HG02678 (cell line): ENCODE results near the gene OSBPL6.
"Not testable (repeated sequence)": the region's sequence is repeated elsewhere in the genome, so short reads cannot be mapped to it uniquely, and the experiment has no call there.

ENCODE experiments used
- ATAC-seq: cut with Tn5 transposase; IDR thresholded peaks from one replicate; pipeline ENCODE4 v1.9.1; 2021; ENCODE audit warnings: mild to moderate bottlenecking, moderate library complexity; ENCODE audit not compliant: unreplicated experiment

Gene OSBPL6

DNA sequence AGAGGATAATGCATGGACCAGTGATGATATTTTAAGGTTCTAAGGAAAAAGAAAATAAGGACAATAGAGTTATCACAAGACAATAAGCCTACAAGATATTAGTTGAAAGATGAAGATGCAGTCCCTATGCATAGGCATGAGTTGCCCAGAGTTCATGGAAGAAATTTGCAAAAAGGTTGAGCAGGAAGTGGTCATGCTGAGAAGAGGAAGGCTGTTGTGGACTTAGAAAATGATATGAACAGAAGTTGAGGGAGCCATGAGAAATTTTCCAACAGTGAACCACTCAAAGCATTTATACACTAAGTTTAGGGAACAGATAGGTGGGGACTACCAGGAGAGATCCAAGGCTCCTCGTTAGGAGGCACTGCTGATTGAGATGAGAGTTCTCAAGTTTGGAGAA is 3.5 kb downstream of the OSBPL6 start:
- ATAC-seq: no peak

DNA sequence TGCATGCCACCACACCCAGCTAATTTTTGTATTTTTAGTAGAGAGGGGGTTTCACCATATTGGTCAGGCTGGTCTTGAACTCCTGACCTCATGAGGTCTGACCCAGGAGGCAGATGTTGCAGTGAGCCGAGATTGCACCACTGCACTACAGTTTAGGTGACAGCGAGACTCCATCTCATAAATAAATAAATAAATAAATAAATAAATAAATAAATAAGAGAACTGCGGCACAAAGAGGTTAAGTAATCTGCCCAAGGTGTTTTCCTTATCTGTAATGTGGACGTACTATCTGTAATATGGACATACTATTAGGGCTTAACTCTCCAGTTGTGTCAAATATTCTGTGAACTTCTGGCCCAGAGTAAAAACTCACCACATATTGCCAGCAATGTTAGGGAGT is 4.1 kb downstream of the OSBPL6 start:
- ATAC-seq: not testable (repeated sequence)

DNA sequence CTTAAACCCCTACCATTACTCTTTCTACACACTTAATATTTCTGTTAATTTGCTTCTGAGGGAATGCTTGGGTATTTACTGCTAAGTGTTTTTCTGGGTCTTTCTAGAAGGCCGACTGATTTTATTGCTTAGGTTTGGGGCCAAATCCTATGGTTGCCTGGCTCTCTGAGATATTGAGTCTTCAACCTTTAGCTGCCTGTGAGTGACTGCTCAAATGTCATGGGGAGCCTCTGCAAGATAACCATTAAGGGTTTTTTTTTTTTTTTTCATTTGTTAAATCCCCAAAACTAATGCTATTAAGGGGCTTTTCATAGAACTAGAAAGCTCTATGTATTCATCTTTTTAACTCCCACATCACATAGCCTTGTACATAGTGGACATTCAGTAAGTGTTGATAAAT is 5.0 kb downstream of the OSBPL6 start:
- no peak for ATAC-seq

DNA sequence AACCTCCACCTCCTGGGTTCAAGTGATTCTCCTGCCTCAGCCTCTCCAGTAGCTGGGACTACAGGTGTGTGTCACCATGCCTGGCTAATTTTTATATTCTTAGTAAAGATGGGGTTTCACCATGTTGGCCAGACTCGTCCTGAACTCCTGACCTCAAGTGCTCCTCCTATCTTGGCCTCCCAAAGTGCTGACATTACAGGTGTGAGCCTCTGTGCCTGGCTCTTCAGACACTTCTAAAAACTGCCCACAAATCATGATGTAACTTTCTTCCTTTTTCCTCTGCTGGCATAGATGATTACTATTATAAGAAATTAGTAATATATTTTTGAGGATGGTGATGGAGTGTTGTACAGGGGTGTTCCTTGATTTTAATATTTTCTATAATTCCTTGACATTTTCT is 6.0 kb downstream of the OSBPL6 start:
- ATAC-seq: no peak

DNA sequence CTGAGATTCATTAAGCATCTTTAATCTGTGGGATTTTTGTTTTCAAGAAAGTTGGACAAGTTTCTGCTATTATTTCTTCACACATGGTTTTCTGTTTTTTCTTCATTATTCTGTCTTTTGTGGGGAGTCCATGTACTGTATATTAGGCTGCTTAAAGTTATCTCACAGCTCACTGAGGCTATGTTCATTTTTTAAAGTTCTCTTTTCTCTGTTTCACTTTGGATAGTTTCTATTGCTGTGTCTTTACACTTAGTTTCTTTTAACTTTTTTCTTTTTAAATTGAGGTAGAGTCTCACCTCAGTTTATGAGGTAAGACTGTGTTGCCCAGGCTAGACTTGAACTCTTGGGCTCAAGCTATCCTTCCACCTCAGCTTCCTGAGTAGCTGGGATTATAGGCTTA is 8.6 kb downstream of the OSBPL6 start:
- ATAC-seq: no peak

DNA sequence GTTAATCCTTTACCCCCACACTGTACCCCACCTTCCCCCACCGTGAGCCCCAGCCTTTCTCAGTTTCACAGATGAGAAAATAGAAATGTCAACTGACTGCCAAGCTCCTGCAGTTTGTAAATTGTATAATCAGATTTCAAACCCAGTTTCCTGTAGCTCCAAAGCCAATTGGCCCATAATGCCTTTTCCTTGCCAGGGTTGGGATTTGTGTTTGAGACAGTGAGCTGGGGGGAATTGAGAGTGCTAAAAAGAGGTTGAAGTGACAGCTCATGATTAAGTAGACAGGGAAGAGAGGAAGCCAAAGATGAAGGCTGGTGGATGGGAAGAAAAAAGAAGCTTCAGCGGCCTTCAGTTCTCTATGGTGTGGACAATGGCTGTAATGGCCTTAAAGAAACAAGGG is 10.7 kb downstream of the OSBPL6 start:
- no peak for ATAC-seq

DNA sequence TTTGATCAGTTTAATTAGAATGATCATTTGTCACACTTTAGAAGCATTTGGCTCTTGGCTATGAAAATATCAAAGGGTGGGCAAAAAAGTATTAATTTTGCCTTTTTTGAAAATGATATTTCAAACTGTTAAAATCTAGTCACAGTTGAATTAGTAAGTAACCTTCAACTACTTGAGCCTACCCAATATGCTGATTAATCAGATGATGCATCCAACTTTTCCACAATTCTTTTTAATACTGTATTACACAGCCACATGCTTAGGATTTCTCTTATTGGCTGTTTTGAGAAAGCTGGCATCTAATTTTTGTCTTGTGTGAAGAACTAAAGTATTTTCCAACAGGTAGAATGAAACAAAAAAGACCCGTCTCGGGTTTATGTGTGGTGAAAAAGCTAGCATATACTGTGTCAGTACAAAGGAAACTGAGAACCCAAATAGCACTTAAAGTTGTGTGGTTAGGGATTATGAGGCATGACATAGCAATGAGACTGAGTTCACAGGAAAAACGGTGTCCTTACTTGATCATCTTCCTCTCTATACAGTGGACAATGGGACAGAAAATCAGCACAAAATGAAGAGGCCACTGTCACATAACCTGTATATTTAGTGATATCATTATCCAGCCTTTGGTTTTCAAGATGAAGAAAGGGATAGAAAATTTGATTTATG is 11.7 kb downstream of the OSBPL6 start:
- no peak for ATAC-seq

DNA sequence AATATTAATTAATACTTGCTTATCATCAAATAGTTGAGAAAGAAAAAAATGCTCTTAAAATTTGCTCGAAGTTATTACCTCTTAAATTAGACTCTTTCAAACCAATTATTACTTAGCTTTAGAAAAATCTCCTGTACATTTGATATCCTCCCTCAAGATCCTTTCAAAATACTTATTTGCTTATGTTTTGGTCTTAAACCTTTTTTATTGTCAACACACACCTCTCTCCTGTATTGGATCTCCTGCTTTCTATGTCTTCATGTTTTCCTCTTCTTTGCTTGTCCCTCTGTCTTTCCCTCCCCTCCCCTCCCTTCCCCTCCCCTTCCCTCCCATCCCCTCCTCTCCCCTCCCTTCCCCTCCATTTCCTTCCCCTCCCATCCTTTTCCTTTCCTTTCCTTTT is 14.0 kb downstream of the OSBPL6 start:
- no peak for ATAC-seq

DNA sequence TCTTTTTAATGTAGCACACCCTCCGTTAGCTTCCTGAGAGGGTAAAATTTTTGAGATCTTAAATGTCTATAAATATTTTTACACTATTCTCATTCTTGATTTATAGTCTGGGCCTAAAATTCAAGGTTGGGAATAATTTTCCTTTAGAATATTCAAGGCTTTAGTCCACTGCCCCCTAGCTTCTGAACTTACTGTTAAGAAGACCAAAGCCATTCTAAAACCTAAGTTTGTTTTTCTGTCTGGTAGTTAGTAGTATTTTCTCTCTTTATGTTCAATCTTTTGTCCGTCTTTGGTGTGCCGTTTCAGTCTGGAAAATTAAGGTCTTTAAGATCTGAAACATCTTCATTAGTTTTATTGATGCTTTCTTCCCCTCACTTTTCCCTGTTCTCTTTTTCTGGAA is 14.5 kb downstream of the OSBPL6 start:
- no peak for ATAC-seq

DNA sequence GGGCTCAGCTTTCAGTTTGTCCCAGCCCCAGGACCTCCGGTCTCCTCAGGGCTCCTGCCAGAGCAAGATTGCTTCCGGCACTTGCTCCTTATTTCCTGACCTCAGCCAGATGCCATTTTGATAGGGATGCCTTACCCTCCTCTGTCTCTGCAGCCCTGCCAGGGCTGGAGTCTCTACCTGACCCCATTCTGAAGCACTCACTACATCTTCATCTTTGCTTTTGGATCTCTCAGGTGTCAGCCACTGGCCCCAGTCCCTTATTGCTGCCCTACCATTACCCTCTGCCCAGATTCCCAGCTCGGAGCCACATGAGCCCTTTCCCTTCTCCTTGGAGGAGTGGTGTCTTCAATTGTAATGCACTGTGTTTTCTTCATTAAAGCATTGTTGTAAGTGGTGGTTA is 17.1 kb downstream of the OSBPL6 start:
- ATAC-seq: no peak

DNA sequence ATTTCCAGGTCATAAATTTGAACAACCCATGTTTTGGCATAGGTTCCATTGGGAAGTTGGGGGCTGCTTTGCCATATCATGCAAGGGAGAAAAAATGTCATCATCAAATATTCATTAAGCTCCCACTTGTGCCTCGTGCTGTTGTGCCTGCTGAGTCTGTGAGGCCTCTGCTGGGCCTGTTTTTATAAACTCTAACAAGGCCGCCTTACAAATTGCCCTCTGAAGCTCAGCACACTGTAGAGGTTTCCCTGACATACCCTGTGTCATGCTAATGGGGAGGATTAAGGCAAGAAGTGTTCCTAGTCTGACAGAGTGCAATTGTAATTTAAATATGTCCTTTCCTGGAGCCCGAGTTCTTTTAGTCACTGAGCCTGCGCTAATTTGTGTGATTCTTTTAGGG is 17.6 kb downstream of the OSBPL6 start:
- ATAC-seq: no peak

DNA sequence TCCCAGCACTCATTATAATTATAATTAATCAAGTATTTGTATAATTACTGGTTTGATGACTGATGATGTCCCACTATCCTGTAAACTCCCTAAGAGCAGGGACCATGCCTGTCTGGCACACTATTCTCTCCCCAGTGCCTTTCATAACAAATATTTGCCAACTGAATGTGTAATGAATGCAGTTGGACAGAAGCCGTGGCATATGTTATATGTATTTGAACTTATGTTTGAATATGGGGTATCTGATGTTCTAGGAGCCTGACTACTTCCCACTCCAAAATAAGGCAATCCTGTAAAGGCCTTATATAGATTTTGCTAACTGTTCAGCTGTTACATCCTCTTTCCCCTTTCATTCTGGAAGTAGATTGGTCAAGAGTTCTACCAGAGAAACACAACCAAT is 19.7 kb downstream of the OSBPL6 start:
- ATAC-seq: no peak

DNA sequence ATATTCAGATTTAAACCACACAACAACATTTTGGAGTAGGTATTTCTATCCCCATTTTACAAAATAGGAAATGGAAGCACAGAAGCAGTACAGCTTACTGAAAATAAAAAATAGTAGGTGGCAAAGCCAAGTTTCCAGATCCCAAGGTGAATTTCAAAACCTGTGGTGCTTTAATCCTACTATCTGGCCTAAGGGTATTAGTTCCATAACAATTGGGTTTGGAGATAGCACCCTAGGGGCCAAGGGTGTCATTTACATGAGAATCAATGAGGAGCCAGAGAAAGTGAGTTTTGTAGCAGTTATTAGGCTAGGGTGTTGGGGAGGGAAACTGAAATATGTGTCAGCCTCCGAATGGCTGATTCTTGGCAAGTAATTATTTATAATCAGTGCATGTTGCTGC is 24.9 kb downstream of the OSBPL6 start:
- ATAC-seq: no peak

DNA sequence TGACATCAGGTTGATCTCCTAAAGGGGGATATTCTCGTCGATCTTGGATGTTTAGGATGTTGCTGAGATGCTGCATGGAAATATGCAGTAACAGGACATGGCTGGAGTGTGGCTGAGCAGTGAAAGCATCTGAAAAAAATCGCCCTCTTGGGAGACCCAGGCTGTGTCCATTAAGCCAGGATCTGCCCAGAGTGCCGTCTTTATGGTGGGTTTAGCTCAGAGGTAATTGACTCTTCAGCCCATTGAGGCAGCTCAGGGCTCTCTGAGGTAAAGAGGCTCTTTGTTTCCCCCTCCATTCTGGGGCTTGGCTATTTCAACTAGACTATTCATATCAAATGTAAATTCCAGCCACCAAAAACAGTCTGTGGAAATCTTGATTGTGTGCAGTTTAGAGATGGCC is 26.5 kb downstream of the OSBPL6 start:
- no peak for ATAC-seq

DNA sequence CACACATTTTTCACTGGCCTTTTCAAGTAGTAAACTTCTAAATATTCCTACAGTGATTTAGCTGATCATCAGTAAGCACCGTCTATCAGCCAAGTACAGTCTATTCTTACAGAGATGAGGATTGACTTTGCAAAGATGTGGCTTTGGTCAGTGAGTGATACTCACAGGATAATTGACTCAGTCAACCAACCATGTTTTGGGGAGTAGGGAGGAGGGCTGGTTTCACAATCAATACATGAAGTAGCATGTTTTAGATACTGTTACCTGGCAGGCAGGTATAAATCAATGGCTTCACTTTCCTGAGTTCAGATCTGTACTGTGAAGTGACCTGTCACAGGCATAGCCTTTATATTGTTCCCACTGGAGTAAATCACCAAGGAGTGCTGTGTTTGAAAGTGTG is 27.2 kb downstream of the OSBPL6 start:
- ATAC-seq: no peak

DNA sequence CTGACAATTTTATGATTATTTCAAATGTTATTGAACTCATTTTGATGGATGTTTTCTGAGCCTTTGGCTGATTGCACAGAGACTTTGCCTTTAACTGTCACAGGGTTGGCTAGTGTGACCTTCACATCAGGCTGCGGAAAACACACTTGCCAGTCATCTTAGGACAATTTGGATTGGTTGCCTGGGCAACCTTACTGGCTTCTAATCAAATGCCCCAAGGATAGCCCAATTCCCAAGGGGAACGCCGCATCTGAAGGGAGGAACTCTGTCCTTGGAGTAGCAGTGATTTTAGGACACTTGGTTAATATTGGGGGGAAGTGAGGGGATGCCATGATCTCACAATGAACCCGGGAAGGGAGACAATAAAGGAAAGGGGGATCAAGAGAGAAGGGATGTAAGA is 29.5 kb downstream of the OSBPL6 start:
- no peak for ATAC-seq

DNA sequence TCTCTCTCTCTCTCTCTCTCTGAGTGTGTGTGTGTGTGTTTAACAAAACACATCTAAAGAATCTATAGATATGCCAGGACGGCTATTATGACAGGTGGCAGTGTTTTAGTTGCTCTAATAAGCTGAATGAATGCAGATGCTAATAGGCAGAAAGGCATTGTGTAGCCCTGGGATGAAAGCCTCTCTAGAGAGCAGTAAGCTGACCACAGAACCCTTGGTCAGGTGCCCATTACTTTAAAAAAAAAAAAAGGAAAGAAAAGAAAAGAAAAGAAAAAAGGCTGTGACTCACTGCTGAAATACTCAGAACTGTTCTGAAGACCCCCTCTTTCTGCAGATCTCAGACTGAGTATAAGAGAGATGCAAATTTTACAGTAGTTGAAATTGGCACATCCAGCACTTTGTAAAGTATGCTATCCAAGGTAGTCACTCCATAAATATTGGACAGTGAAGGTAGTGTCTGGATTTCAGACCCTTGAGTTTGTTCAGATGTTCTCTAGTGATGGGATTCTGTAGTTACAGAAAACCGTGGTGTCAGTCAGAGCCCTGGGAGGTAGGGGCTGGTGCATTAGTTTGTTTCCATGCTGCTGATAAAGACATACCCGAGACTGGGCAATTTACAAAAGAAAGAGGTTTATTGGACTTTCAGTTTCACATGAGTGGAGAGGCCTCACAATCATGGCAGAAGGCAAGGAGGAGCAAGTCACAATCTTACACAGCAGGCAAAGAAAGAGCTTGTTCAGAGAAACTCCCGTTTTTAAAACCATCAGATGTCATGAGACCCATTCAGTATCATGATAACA is 30.9 kb downstream of the OSBPL6 start:
- ATAC-seq: no peak

DNA sequence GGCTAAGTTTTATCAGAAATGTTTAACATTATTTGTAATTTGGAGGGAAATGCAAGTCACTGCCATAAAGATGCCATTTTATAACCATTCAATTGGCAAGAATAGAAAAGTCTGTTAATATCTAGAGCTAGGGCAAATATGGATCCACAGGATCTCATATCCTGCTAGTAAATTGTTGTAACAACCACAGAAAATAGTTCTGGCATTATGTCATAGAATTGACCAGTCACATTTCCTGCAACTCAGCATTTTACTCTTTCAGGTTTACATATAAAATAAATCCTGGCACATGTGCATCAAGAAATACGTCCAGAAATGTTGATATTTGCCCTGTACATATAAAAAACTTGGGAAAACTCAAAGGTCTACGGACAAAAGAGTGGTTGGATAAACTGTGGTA is 32.9 kb downstream of the OSBPL6 start:
- ATAC-seq: no peak

DNA sequence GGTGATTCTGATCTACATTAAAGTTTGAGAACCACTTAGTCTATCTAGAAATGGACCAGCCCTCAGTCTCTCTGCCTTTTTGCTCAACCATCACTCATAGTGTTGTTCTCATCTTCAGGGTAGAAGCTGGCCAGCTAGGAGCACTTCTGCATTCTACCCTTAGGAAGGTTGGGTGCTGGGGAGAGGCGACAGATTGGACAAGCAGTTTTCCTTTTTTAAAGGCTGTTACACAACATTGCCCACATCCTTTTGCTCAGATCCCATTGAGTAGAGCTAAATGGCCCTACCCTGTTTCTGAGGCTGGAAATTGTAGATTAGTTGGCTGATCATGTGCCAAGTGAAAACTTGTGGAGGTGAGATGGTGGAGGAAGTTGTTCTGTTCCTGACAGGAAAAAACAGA is 35.6 kb downstream of the OSBPL6 start:
- no peak for ATAC-seq

DNA sequence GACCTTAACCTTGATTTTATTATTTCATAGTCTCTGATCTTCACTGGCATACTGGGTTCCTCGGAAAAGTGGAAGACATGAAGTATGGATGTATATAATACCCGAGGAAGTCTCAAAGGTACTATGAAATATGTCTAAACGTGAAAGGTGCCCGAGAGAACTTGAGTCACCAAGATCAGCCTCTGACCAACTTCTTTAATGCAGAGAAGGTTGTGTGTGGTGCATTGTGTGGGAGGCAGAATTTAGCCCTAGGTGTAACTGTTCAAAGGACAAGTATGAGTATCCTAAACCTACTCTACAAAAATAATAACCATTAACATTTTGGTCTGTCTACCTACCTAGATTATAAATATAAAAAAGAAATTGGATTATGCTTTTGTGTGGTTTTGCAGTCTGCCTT is 36.1 kb downstream of the OSBPL6 start:
- ATAC-seq: no peak

DNA sequence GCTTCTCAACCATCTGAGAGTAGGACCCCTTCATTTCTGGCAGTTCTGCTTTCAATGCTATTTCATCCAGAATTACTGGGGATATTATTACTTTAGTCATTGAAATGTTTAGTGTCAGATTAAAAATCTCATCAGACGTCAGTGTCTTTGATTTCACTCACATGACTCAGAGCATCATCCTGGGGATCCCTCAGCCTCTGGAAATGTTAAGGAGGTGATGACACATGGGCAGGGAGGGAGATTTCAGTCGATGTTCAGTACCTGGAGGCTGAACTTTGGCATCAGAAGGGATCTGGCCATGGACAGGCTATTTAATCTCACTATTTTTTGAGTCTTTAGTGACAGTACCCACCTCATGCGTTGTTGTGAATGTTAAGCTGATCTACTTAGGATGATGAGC is 39.1 kb downstream of the OSBPL6 start:
- ATAC-seq: no peak

DNA sequence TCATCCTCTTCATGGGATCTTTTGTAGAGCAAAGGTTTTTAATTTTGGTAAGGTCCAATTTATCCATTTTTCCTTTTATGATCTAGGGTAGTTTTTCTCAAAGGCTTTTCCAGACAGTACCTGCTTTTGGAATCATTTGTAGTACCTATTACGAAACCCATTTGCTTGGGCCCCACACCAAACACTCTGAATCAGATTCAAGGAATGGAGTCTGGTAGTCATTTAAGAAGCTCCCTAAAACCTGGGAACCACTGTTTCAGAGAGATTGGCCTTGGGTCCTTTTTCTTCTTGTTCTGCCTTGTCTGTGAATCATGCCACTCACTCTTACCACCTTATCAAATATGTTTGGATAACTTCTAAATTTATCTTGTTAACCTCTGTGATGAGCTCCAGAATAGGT is 40.3 kb downstream of the OSBPL6 start:
- ATAC-seq: no peak
